Measurements from ENCODE around the gene PIEZO2.

- TF ChIP-seq POLR2A (IDR thresholded peaks at IDR 0.05) (no peak), CTCF (IDR thresholded peaks at IDR 0.05) (no peak)
Observed at GRCh38 chr18:10726198-10727068, 422.9 kb downstream of the PIEZO2 start.
